GM12873 (cell line): ENCODE measurements around the gene CMC2.

Experiments used
- TF ChIP-seq, protein P1 (sequence below): IDR thresholded peaks from 2 replicates; pipeline ENCODE4 v1.5.1; 2012; ENCODE audit warnings: low read depth, mild to moderate bottlenecking, moderate library complexity, low read length, control low read depth; ENCODE audit not compliant: insufficient read depth; ENCODE audit errors: missing control alignments

Gene CMC2

DNA sequence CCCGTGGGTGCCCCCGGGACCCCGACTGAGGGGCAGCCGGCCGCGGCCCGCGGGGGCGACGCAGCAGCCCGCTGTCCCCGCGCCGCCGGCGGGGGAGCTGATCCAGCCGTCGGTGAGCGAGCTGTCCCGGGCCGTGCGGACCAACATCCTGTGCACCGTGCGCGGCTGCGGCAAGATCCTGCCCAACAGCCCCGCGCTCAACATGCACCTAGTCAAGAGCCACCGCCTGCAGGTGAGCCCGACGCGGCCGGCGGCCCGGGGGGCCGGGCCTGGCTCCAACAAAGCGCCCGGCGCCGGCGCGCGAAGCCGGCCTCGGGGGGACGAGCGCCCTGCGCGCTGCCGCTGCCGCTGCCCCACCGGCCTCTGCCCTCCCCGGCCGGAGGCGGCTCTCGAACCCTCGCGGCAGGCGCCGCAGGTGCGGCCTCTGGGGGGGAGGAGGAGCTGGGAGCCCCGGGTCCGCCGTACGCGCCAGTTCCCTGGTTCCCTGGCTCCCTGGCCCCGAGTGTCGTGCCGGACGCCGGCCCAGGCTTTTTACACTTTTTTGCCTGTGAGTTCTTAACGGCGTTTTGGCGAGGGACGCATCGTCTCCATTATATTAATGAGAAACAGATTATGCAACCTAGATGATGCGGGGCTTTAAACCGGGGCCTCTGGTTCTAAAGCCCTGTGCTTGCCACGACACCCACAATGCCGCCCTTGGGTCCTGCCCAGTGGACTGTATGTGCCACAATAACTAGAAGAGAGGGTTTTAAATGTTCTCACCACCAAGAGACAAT, 29.5 kb upstream of the CMC2 start:
- TF ChIP-seq, protein P1, sequence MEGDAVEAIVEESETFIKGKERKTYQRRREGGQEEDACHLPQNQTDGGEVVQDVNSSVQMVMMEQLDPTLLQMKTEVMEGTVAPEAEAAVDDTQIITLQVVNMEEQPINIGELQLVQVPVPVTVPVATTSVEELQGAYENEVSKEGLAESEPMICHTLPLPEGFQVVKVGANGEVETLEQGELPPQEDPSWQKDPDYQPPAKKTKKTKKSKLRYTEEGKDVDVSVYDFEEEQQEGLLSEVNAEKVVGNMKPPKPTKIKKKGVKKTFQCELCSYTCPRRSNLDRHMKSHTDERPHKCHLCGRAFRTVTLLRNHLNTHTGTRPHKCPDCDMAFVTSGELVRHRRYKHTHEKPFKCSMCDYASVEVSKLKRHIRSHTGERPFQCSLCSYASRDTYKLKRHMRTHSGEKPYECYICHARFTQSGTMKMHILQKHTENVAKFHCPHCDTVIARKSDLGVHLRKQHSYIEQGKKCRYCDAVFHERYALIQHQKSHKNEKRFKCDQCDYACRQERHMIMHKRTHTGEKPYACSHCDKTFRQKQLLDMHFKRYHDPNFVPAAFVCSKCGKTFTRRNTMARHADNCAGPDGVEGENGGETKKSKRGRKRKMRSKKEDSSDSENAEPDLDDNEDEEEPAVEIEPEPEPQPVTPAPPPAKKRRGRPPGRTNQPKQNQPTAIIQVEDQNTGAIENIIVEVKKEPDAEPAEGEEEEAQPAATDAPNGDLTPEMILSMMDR, result peak; percentile 15

DNA sequence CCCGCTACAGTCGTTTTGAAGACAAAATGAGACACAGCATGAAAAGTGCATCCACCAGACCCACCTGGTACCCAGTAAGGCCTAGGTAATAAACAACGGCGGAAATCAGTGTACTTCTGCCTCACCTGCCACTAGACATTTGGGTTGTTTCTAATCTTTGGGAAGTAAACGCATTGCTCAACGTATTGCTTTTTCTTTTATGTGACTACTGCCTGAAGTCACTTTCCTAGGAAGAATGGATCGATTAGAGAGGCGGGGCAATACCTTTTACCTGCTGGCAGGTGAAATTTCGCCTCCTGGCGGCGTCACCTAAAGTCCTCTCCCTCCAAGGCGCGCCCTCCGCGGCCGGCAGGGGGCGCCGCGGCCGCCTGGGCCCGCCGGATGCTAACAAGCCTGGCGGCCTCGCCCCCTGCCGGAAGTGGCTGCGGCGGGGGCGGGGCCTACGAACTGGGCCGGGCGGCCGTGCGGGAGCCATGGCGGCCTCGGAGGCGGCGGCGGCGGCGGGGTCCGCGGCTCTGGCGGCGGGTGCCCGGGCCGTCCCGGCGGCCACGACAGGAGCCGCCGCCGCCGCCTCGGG, 28.8 kb upstream of the CMC2 start, which contains the start of gene ATMIN:
TSS of gene ATMIN (plus strand) at position 445 of the 577 bp plus-strand sequence. CDS start at position 474, 29 bp downstream.
- TF ChIP-seq, protein P1, result peak; percentile 95

DNA sequence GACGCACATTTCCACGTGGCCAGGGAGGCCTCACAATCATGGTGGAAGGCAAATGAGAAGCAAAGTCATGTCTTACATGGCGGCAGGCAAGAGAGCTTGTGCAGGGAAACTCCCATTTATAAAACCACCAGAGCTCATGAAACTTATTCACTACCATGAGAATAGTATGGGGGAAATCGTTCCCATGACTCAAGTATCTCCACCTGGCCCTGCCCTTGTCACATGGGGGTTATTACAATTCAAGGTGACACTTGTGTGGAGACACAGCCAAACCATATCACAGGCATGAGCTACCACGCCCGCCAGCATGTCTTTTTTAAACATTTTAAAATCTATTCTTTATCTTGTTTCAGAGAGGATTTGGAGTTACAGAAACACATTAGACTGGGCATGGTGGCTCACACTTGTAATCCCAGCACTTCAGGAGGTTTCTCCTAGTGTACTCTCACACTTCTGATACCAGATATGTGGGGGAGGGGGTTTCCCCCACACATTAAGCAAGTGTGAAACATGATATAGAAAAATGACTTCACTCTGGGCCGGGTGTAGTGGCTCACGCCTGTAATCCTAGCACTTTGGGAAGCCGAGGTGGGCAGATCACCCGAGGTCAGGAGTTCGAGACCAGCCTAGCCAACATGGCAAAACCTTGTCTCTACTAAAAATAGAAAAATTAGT, 23.4 kb upstream of the CMC2 start:
- TF ChIP-seq, protein P1, result no peak

DNA sequence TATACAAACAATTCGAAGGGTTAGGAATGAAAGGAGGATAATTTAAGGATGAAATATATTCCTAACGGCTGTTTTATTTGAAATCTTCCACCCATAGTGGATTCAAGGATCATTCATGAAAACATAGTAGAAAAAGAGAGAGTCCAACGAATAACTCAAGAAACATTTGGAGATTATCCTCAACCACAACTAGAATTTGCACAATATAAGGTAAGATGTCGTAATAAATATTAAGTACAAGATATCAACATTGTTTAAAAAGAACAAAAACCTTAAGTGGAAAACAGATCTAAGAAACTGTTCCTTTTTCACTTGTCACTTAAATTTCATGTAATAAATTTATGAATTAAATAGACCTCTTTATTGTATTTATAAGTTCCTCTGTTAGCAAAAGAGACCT, 19.7 kb upstream of the CMC2 start:
- TF ChIP-seq, protein P1, result no peak

DNA sequence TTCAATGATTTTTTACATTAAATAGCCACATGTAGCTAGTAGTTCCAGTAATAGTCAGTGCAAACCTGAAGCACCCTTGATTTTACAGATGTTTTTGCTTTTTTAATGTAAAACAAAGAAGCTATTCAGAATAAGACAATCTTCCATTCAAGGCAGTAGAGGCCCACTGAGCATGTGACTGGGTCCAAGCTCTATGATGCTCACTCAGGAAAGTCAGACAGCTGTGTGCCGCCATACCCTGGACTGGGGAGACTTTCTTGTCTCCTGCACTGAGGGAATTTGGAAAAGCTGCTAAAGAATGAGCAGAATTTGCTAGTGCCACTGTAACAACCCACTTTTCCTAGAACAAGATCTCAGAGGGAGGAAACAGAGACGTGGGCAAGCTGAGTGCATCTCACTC, 11.8 kb upstream of the CMC2 start:
- TF ChIP-seq, protein P1, result no peak

DNA sequence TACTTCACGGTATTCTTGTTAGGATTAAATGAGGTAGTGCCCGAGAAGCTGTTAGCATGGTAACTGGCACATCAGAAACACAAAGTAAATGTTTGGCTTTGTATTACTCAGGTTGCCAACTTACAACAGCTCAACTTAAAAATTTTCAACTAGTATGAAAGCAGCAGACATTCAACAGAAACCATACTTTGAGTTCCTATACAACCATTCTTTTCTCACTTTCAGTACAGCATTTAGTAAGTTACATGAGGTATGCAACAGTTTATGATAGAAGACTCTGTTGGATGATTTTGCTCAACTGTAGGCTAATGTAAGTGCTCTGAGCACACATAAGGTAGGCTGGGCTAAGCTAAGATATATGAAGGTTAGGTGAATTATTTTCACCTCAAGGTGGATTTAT, 8.0 kb upstream of the CMC2 start:
- TF ChIP-seq, protein P1, result no peak

DNA sequence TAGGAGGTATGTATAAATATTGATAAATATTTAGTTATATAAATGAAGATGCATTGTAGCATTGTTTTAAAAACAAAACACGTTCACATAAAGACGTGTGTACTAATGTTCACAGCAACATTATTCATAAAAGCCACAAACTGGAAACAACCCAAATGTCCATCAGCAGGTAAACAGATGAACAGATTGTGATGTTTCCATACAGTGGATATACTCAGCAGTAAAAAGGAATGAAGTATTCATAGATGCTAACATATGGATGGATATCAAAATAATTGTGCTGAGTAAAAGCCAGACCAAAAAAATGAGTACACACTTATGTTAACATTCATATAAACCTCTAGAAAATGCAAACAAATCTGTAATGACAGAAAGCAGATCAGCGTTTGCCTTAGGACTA, 6.3 kb upstream of the CMC2 start:
- TF ChIP-seq, protein P1, result no peak
